HG03575 (cell line): Measurements from ENCODE around the gene PSENEN.
"Not testable (repeated sequence)": the region's sequence is repeated elsewhere in the genome, so short reads cannot be mapped to it uniquely, and the experiment has no call there.

Experiments used
- ATAC-seq: cut with Tn5 transposase; IDR thresholded peaks from one replicate; pipeline ENCODE4 v1.9.1; 2021; ENCODE audit not compliant: unreplicated experiment, insufficient number of reproducible peaks, low FRiP score; ENCODE audit errors: extremely low read depth

The PSENEN gene

GRCh38 chr19:35764432-35765315 lies 19.2 kb downstream of the PSENEN start:
- ATAC-seq = no peak

- ATAC-seq = no peak
Measured at GRCh38 chr19:35766571-35767104, 21.2 kb downstream of the PSENEN start.

GRCh38 chr19:35767288-35768081 lies 22.0 kb downstream of the PSENEN start:
- ATAC-seq = no peak

GRCh38 chr19:35768082-35768421 lies 22.6 kb downstream of the PSENEN start:
- no peak for ATAC-seq

GRCh38 chr19:35772362-35772761 lies 26.9 kb downstream of the PSENEN start:
- not testable (repeated sequence) for ATAC-seq

GRCh38 chr19:35773020-35773806 lies 27.8 kb downstream of the PSENEN start:
- ATAC-seq = no peak

GRCh38 chr19:35774274-35775045 lies 29.0 kb downstream of the PSENEN start:
- ATAC-seq = no peak

- ATAC-seq = no peak
Measured at GRCh38 chr19:35775046-35775297, 29.5 kb downstream of the PSENEN start.

GRCh38 chr19:35775298-35776101 lies 30.0 kb downstream of the PSENEN start, which contains the start of gene ARHGAP33:
Gene ARHGAP33, plus strand, starts transcription at chr19:35775564. Its CDS starts 95 bp downstream, at chr19:35775659.
- peak; percentile 63 for ATAC-seq

- ATAC-seq = no peak
Measured at GRCh38 chr19:35776102-35776788, 30.8 kb downstream of the PSENEN start.

GRCh38 chr19:35777086-35777841 lies 31.8 kb downstream of the PSENEN start:
- ATAC-seq = no peak

GRCh38 chr19:35777961-35778360 lies 32.5 kb downstream of the PSENEN start:
- no peak for ATAC-seq

- no peak for ATAC-seq
Measured at GRCh38 chr19:35779033-35779432, 33.6 kb downstream of the PSENEN start.

GRCh38 chr19:35780058-35780457 lies 34.6 kb downstream of the PSENEN start:
- ATAC-seq = no peak

- ATAC-seq = no peak
Measured at GRCh38 chr19:35780717-35781116, 35.3 kb downstream of the PSENEN start.

- ATAC-seq = no peak
Measured at GRCh38 chr19:35781650-35782049, 36.2 kb downstream of the PSENEN start.

GRCh38 chr19:35782589-35782988 lies 37.1 kb downstream of the PSENEN start:
- no peak for ATAC-seq
